Hindlimb muscle (tissue), 1 donor: ENCODE measurements around the gene KCNA10. TPM values are rescaled to one million over a fixed set of nuclear protein-coding genes. Genes with fewer than 3 reads are reported as not detected.
"Not testable (repeated sequence)": the region's sequence is repeated elsewhere in the genome, so short reads cannot be mapped to it uniquely, and the experiment has no call there.

Experiments
- DNase-seq: peaks from one replicate; pipeline ENCODE4 v3.0.0-alpha.2; 2013
- polyA plus RNA-seq: library from polyadenylated mRNA; unstranded; fragments of 120-200 nt; gene quantifications from one replicate; pipeline ENCODE4 v1.2.1, GENCODE V29; 2013; ENCODE audit not compliant: insufficient read length

Gene KCNA10
- polyA plus RNA-seq, 1 donor: 0.75 TPM

DNA sequence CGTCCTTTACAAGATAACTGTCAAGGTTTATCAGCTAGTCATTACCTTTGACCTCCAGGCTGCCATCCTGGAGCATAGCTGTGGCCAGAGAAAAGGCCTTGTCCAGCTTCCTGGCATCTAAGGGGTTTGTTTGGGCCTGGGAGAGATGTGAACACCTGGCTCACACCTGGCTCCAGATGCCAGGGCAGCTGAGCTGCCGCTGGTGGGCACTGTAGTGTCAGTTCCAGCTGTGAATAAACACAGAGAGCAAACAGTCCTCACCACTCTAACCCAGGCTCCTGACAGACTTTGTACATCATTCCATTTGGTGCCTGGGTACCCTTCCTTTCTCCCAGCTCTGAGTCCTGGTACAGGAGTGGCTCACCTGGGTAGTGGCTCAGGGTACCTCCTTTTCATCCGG lies 14.3 kb upstream of the KCNA10 start:
- DNase-seq: no peak

DNA sequence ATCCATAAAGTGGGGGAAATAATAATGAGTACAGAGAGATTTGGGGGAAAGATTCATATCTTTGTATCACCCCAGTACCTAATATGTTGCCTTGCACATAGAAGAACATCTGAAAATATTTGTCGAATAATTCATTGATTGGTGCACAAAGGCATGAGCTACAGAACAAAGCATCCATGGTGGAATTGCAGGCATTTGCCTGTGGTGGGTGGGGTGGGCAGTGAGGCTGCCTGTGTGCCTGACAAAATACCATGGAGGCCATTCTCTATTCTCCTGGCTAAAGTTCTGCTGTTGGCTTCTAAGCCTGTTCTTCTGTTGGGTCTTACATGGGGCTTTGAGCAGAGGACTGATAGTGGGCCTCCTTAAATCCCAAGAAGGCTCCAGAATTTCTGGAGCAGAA lies 10.0 kb upstream of the KCNA10 start:
- no peak for DNase-seq

DNA sequence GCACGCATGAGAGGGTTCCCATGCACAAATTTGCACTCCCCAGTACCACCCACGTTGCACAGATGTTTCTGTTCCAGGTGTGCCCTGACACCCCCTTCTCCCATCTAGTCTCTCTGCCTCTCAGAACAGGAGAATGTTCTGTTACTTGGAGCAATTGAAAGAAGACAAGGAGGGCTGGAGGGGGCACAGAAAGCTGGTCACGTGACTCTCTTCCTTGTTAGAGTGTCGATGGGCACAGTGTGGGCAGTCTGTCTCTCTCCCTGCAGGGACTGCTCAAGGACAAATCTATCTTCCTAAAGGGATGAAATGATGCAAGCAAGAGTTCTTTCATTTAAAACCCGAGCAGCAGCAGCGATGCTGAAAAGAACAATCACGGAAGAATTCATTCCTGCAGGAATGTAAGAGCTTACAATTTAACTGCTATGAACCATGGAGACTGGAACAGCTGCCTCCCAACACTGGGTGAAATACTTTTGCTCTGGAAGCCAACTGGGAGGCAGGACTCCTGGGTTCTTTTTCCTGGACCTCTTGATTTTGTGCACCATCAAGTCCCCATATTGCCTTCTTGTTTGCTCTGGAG lies 7.3 kb upstream of the KCNA10 start:
- DNase-seq: no peak

GRCh38 chr1:110525249-110525595 lies 6.2 kb upstream of the KCNA10 start:
- no peak for DNase-seq

DNA sequence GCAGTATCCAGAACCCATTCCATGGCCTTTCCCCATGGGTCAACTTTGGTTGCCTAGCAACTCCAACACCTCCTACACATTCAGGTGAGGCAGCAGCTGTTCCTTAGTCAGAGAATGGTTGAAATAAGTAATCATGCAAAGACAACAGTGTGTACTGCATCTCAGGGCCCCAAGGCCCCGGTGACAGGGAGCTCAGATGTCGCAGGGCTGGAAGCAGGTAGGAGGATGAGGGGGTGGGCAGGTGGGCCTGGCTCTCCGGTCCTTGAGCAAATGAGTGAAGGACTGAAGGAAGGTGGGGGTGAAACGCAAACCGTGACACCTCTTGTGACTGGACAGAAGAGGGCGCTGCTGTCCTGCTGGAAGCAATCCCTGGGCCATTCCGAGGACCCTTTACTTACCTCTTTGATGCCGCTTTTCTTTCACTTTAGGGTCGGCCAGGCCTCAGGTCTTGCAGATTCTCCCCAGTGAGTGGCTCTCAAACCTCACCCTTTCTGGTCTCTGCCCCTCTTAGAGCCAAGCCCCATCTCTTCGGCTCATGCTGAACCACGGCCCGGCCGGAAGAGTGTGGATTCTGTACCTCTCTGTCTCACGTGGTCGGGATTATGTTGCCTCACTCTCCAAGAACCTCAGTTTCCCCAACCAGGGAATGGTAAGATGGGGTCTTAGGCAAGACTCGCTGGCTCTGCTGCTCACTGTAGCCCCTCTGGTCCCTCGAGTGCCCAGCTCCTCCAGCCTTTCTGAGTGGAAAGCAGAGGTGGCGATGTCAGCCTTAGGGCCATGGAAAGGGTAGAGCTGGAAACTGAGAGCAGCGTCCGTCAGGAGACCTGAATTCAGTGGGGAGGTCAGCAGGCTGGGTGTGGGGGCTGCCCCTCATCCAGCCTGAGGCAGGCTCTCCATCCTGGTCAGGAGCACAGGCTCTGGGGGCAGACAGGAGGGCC lies 5.6 kb upstream of the KCNA10 start:
- DNase-seq: peak; percentile 33

GRCh38 chr1:110523011-110523410 lies 4.0 kb upstream of the KCNA10 start:
- no peak for DNase-seq

DNA sequence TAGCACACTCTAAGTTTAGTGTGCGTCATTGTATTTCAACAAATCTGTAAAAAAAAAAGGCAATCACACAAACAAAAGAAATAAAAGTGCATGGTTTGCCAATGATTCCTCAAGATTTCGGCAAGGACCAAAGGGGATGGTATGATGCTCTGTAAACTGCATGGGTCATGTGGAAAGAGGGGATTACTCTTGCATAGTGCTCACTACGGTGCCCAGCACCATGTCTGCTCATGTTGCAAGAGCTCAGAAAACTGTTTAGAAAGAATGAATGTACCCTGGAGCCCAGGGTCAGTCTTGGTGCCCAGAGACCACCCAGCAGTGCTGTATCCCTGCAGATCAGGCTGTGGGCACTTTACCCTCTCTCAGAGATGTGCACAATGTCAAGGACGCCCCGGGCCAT lies 3.6 kb upstream of the KCNA10 start:
- DNase-seq: no peak

DNA sequence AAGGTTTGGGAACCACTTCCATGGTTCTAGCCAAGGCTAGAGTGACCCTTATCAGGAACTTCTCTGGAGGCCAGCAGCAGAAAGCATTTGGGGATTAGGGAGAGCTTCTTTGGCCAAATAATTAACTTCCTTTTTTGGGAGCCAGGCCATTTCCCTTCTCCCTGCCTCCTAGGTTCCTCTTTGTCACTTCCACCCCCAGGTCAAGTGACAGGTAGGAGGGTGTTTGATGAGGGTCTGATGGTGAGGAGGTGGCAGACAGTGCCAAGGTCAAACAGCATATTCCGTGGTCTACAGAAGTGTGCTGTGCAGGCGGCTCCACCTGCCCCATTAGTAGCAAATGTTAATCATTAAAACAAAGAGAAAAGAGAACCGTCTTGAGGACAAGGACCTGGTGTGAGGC lies 1.9 kb upstream of the KCNA10 start:
- no peak for DNase-seq

DNA sequence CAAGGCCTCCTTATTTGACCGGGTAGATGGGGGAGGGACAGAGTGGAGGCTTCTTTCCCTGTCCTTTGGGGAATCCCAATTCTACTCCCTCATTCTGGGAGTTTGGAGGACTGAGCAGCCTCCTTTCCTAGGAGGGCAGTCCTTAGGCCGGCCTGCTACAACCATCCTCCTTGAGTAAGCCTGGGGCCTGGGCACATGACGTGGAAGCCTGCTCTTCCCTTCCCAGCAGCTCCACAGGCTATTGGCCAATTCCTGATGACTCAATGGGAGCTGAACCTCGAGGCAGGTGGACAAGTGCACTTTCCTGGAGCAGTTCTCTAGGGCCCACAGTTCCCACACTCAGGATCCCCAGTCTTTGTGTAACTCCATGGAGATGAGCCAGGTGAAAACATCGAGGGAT lies 3.1 kb downstream of the KCNA10 start:
- DNase-seq: no peak

DNA sequence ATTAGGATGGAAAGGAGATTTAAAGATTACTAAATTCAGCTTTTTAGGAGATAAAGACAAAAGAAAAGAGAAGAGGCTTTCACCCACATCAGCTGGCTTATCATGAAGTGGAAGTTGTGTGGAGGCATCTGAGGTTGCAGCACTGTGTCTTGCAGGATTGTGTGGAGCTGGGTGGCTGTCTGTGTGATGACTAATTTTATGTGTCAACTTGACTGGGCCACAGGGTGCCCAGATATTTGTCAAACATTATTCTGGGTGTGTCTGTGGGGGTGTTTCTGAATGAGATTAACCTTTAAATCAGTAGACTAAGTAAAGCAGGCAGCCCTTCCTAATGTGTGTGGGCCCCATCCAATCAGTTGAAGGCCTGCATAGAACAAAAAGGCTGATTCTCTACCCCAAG lies 3.9 kb downstream of the KCNA10 start:
- no peak for DNase-seq

DNA sequence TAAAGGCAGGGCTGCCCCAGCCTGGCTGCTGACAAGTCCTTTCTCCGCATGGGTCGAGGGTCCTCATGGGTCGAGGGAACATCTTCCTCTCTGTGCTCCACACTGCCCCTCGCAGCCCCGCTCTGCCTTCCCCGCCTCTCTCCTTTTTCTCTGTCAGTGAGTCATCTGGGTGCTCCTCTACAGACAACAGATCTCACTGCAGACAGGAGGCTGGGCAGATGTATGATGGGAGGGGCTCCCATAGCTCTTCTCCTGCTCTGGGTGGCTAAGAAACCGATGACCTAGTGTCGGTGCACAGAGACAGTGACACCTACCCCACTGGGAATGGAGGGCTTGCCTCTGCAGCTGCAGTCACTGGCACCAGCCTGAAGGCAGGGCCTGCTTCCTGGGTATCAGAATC lies 5.5 kb downstream of the KCNA10 start:
- no peak for DNase-seq

DNA sequence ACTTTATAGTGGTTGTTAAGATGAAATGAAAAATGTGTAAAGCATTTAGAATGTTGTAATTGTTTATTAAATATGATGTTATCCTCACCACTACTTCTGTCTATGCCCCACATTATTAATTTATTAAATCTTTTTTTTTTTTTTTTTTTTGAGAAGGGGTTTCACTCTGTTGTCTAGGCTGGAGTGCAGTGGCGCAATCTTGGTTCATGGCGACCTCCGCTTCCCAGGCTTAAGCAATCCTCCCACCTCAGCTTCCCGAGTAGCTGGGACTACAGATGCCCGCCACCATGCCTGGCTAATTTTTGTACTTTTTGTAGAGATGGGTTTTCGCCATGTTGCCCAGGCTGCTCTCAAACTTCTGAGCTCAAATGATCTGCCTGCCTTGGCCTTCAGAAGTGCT lies 7.5 kb downstream of the KCNA10 start:
- no peak for DNase-seq

- DNase-seq: not testable (repeated sequence)
Observed at GRCh38 chr1:110510921-110511320, 8.1 kb downstream of the KCNA10 start.

GRCh38 chr1:110509655-110510054 lies 9.3 kb downstream of the KCNA10 start:
- DNase-seq: no peak

GRCh38 chr1:110508028-110508940 lies 10.7 kb downstream of the KCNA10 start:
- DNase-seq: no peak

GRCh38 chr1:110506541-110506940 lies 12.4 kb downstream of the KCNA10 start:
- DNase-seq: no peak

DNA sequence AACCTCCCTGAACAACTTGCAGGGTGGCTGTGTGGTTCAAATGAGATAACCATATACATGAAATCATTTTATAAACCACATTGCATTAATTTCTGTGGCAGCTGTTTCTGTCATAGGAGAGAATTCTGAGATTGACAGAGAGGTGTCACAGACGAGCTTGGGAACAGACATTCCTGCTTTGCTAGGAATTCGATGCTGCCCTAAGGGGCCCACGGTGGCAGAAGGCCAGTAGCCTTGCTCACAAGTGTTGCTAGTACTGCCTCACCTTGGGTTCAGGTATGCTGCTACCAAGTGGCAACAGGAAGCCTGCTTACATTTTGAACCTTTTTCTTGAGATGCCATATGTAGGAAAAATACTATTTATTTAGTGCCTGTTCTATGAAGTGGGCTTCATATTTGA lies 13.4 kb downstream of the KCNA10 start:
- no peak for DNase-seq

- DNase-seq: no peak
Observed at GRCh38 chr1:110504226-110504625, 14.7 kb downstream of the KCNA10 start.

GRCh38 chr1:110503471-110503870 lies 15.5 kb downstream of the KCNA10 start:
- DNase-seq: no peak

- DNase-seq: no peak
Observed at GRCh38 chr1:110502402-110503151, 16.4 kb downstream of the KCNA10 start.

GRCh38 chr1:110501488-110502132 lies 17.4 kb downstream of the KCNA10 start:
- no peak for DNase-seq

DNA sequence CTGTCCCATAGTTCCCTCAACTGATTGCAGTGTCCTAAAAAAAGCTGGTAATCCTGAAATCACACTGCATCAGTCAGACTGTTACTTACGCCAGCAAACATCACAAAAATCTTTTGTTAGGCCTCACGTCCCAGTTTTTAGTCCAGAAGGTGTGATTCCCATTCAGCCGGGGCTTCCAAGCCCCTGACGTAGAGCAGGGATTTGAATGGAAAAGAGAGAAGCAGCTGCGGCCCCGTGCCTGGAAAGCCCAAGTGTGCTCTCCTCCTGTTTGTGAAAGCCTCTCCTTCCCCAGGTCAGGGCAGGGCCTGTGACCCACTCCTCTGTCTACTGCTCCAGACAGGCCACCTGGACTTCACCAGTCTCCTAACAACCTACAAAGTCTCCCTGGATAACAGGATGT lies 20.7 kb downstream of the KCNA10 start:
- no peak for DNase-seq
